A549 treated with dexamethasone at 1 μM for 4 hours (cell line): Measurements from ENCODE around the gene CEACAM20. TPM values are rescaled to one million over a fixed set of nuclear protein-coding genes. Genes with fewer than 3 reads are reported as not detected.

Experiments
- total RNA-seq: library from RNA; stranded (reverse); fragments of 200-300 nt; extraction: Qiagen RNA extraction; gene quantifications from 5 replicates; pipeline ENCODE4 v1.2.3, GENCODE V29; 2022

CEACAM20 gene
- 0.05 to 0.06 TPM (median 0.05 TPM) in 4 of 5 replicates, not detected in the other for total RNA-seq

DNA sequence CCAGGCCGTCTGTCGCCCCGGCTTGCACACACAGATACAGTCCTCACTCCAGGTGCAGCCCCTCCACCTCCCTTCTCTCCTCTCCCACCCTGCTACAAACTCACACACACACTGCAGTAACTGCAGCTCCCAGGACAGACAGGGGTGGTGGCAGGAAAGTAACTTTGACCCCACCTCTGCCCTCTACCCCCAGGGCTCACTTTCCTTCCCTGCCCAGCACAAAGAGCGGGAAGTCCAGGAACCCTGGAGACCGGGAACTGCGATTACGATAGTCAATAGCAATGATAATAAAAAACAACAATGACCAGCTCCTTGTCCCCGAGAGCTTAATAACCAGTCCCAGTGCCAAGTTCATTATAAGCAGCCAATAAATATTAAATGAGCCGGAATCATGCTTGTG, at the start of gene CEACAM20:
CEACAM20 (minus strand) TSS at position 140 of the 400 bp plus-strand sequence. CDS start 166 bp downstream, outside the sequence.

DNA sequence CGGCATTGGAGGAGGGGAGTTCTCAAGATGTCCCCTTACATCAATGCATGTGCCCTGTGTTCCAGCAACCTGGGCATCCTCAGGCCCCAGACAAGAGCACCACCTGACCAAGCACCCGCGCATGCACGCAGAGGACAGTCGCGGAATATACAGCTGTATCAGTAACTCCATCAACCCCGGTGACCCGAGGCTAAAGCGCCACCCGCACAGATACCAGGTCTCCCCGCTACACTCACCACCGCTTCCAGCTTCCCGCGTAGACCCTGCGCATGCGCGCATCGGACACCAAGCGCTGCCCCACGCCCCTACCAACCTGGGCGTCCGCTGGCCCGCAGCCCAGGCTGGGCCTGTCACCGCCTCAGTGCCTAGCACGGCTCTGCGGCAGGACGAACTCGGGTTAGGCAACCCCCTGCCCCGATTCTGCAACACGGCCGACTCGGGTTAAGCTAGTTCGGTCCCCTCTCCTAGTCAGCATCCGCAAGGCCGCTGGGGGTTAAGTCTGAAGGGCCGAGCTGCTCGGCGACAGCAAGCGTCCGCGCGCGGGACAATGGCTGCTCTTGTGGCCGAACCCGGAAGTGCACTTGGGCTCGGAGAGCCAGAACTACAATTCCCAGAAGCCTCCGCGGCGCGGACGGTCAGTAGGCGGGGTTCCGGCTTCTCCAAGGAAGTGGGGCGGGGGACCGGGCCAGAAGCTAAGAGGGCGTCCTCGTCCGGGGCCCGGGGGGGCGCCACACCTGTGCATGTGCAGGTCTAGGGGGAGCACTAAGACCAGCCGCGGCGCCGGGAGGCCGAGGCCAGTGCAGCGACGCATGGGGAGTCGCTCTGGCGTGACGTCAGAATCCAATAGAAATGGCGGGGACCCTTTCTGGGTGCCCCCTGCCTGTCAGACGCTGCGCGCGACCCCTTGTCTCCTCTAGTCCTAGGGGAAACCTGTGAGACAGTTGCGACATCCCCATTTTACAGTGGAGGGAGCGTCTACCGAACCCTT, 29.2 kb downstream of the CEACAM20 start, which contains the start of gene ZNF180:
ZNF180 (minus strand) TSS at position 561 of the 988 bp plus-strand sequence. CDS start 3,188 bp downstream, outside the sequence.

Other genes with a start within 250 kb of the CEACAM20 start
- gene ZNF235, start 224.7 kb downstream of the CEACAM20 start, total RNA-seq = 2.8 to 3.4 TPM (median 3.0 TPM) in 5 replicates
- 1.3 to 2.6 TPM (median 1.9 TPM) in 5 replicates for gene ZNF112, start 173.0 kb downstream of the CEACAM20 start, total RNA-seq
- 2.0 to 2.9 TPM (median 2.3 TPM) in 5 replicates for gene ZNF285, start 128.1 kb downstream of the CEACAM20 start, total RNA-seq
- gene ZNF229, start 81.2 kb downstream of the CEACAM20 start, total RNA-seq = 2.2 to 3.4 TPM (median 3.0 TPM) in 5 replicates
- gene ZNF180, start 29.2 kb downstream of the CEACAM20 start, total RNA-seq = 7.5 to 8.7 TPM (median 8.3 TPM) in 5 replicates
- 0.19 to 0.74 TPM (median 0.43 TPM) in 5 replicates for gene IGSF23, start 83.9 kb upstream of the CEACAM20 start, total RNA-seq
- 102 to 134 TPM (median 128 TPM) in 5 replicates for gene PVR, start 114.2 kb upstream of the CEACAM20 start, total RNA-seq
- gene CEACAM19, start 141.8 kb upstream of the CEACAM20 start, total RNA-seq = 6.3 to 12.6 TPM (median 10.0 TPM) in 5 replicates
- 0.05 to 0.14 TPM (median 0.08 TPM) in 4 of 5 replicates, not detected in the other for gene CEACAM16, start 169.5 kb upstream of the CEACAM20 start, total RNA-seq
- 25.7 to 66.4 TPM (median 59.5 TPM) in 5 replicates for gene BCL3, start 219.0 kb upstream of the CEACAM20 start, total RNA-seq
- 0.06 TPM in 1 of 5 replicates, not detected in the others for gene CBLC, start 248.2 kb upstream of the CEACAM20 start, total RNA-seq